Astrocyte (in vitro differentiated cells and primary cell): Measurements from ENCODE around the gene CNTN5.

Experiments
- CTCF ChIP-seq: IDR thresholded peaks from 2 replicates; pipeline ENCODE4 v1.5.1; 2011; ENCODE audit warnings: low read depth, mild to moderate bottlenecking, inconsistent platforms, low read length, moderate library complexity; ENCODE audit not compliant: insufficient read depth
- EZH2 ChIP-seq: IDR thresholded peaks from 2 replicates; pipeline ENCODE4 v1.6.1; 2012; ENCODE audit warnings: mild to moderate bottlenecking, low read length, inconsistent platforms; ENCODE audit not compliant: insufficient read depth

GRCh38 chr11:99881610-99882009, 860.9 kb downstream of the CNTN5 start:
- TF ChIP-seq CTCF, result no peak
- no peak for TF ChIP-seq EZH2
